ENCODE measurements around the gene SPTB.

SPTB gene

DNA sequence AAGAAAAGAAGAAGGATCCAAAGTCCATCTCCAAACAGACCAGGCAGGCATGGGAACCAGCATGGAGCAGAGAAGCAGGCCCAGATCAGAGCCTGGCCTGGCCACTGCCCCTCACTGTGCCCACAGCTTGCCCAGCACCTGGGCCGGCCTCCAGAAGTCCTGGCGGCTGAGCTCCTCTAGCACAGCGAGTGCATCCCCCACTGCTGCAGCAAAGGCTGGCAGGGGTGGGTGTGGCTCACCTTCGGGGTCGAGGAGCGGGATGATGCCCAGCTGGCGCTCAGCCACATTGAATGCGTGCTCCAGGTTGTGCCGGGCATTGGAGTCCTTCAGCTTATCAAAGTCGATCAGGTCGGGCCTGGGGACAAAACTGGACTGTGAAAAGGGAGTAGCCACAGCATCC lies 78.7 kb downstream of the SPTB start:
- peaks cover 4% of the 10 kb centered on the region for H3K27me3 ChIP-seq (ENCODE audit: insufficient read depth, low read length)
- no peak overlapping the region for H3K4me3 ChIP-seq (ENCODE audit: low read length)
- no peaks in the 10 kb centered on the region for H3K9me3 ChIP-seq (ENCODE audit: low read length)

GRCh38 chr14:64800000-64800399 lies 79.7 kb downstream of the SPTB start:
- no peak overlapping the region for H2AFZ ChIP-seq (ENCODE audit: low read depth, low read length)
- peaks cover 8% of the 10 kb centered on the region for H3K27me3 ChIP-seq (ENCODE audit: insufficient read depth, low read length)
- H3K9me3 ChIP-seq (ENCODE audit: low read length), result no peaks in the 10 kb centered on the region
- H3K4me1 ChIP-seq (ENCODE audit: insufficient read depth, low read length), result no peaks in the 10 kb centered on the region
- H3K4me3 ChIP-seq (ENCODE audit: low read length), result no peak overlapping the region
- no peaks in the 10 kb centered on the region for H3K36me3 ChIP-seq (ENCODE audit: insufficient read depth, low read length)

More for the DNA sequence above, 78.7 kb downstream of the SPTB start:
- Histone ChIP-seq H3K36me3 (ENCODE audit: insufficient read depth, low read length) (no peaks in the 10 kb centered on the region), H3K4me1 (ENCODE audit: insufficient read depth, low read length) (no peaks in the 10 kb centered on the region), H2AFZ (ENCODE audit: low read depth, low read length) (no peak overlapping the region)

GRCh38 chr14:64799555-64799954 lies 80.2 kb downstream of the SPTB start:
- H2AFZ ChIP-seq (ENCODE audit: low read depth, low read length), result no peak overlapping the region

DNA sequence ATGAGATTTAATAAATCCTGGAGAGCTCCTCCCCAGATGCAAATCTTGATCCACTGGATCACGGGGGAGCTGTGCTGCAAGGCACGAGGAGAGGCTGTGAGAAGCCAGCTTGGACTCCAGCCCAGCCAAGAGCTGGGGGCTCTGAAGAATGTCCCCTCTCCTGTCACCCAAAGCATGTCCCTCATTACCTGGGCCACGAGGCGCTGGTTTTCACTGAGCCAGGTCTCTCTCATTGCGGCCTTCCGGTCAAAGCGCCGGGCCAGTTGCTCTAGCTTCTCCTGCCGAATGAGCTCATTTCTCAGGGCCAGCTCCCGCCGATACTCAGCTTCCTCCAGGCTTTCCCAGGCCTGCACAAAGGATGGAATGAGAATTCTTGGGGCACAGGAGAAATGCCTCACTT lies 83.3 kb downstream of the SPTB start:
- H3K27me3 ChIP-seq (ENCODE audit: insufficient read depth, low read length), result peaks cover 10% of the 10 kb centered on the region
- H3K4me1 ChIP-seq (ENCODE audit: insufficient read depth, low read length), result no peaks in the 10 kb centered on the region
- no peaks in the 10 kb centered on the region for H3K36me3 ChIP-seq (ENCODE audit: insufficient read depth, low read length)
- H3K4me3 ChIP-seq (ENCODE audit: low read length), result no peak overlapping the region
- H2AFZ ChIP-seq (ENCODE audit: low read depth, low read length), result no peak overlapping the region
- H3K9me3 ChIP-seq (ENCODE audit: low read length), result no peaks in the 10 kb centered on the region

More at GRCh38 chr14:64799555-64799954, 80.2 kb downstream of the SPTB start:
- H3K36me3 ChIP-seq (ENCODE audit: insufficient read depth, low read length), result no peaks in the 10 kb centered on the region
- H3K4me1 ChIP-seq (ENCODE audit: insufficient read depth, low read length), result no peaks in the 10 kb centered on the region
- H3K4me3 ChIP-seq (ENCODE audit: low read length), result no peak overlapping the region
- peaks cover 8% of the 10 kb centered on the region for H3K27me3 ChIP-seq (ENCODE audit: insufficient read depth, low read length)
- H3K9me3 ChIP-seq (ENCODE audit: low read length), result no peaks in the 10 kb centered on the region

- Histone ChIP-seq H3K4me1 (ENCODE audit: insufficient read depth, low read length) (no peaks in the 10 kb centered on the region), H2AFZ (ENCODE audit: low read depth, low read length) (no peak overlapping the region), H3K4me3 (ENCODE audit: low read length) (no peak overlapping the region), H3K9me3 (ENCODE audit: low read length) (no peaks in the 10 kb centered on the region), H3K27me3 (ENCODE audit: insufficient read depth, low read length) (peaks cover 10% of the 10 kb centered on the region), H3K36me3 (ENCODE audit: insufficient read depth, low read length) (no peaks in the 10 kb centered on the region)
These were observed 83.8 kb downstream of the SPTB start for GRCh38 chr14:64795921-64796320.

DNA sequence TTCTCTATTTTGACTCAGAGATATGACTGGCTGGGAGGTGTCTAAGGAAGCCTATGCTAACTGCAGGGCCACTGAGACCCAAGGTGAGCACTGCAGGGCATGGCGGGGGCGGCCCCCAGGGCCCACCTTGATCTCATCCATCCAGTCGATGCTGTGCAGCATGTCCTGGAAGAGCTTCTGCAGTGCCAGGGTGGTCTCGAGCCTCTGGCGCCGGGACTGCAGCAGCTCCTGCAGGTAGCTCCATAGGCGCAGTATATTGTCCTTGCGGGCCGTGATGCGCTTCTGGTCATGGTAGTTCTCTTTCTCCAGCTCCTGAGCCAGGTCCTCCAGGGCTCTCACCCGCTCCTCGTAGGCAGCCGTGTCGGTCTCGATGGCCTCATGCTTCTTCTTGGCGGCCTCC lies 84.5 kb downstream of the SPTB start:
- Histone ChIP-seq H3K4me1 (ENCODE audit: insufficient read depth, low read length) (no peaks in the 10 kb centered on the region), H2AFZ (ENCODE audit: low read depth, low read length) (no peak overlapping the region), H3K4me3 (ENCODE audit: low read length) (no peak overlapping the region), H3K27me3 (ENCODE audit: insufficient read depth, low read length) (peaks cover 10% of the 10 kb centered on the region), H3K36me3 (ENCODE audit: insufficient read depth, low read length) (no peaks in the 10 kb centered on the region), H3K9me3 (ENCODE audit: low read length) (no peaks in the 10 kb centered on the region)

DNA sequence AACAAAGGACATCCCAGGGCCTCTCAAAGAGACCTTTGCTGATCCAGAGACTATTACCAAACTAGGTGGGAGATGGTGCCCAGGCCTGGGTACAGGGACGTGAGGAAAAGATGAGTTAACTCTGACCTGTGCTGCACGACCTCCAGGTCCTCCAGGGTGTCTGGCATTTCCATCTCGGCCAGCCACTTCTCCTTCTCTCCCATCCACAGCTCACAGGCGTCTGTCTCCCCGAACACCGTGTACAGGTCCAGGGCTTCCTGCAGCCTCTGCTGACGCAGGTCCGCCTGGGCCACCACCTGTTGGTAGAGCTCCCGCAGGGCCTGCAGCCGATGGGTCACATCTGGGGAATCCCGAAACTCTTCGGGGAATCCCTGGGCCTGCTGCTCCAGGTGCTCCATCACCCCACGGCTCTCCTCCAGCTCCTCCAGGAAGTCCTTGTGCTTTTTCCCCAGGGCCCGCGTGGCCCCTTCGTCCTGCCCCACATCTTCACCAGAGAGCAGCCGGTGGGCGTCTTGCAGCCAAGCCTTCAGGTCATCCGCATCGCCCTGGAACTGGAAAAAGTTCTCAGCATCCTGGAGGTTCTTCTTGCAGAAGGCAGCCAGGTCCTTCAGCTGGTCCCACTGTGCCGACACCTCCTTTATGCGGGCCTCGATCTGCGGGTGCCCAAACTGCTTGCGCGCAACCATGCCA lies 86.7 kb downstream of the SPTB start:
- Histone ChIP-seq H3K4me1 (ENCODE audit: insufficient read depth, low read length) (no peaks in the 10 kb centered on the region), H2AFZ (ENCODE audit: low read depth, low read length) (no peak overlapping the region), H3K27me3 (ENCODE audit: insufficient read depth, low read length) (peaks cover 10% of the 10 kb centered on the region), H3K36me3 (ENCODE audit: insufficient read depth, low read length) (no peaks in the 10 kb centered on the region), H3K4me3 (ENCODE audit: low read length) (no peak overlapping the region), H3K9me3 (ENCODE audit: low read length) (no peaks in the 10 kb centered on the region)

- H3K4me3 ChIP-seq (ENCODE audit: low read length), result no peak overlapping the region
- peaks cover 10% of the 10 kb centered on the region for H3K27me3 ChIP-seq (ENCODE audit: insufficient read depth, low read length)
- no peaks in the 10 kb centered on the region for H3K4me1 ChIP-seq (ENCODE audit: insufficient read depth, low read length)
- no peaks in the 10 kb centered on the region for H3K9me3 ChIP-seq (ENCODE audit: low read length)
- no peak overlapping the region for H2AFZ ChIP-seq (ENCODE audit: low read depth, low read length)
- no peaks in the 10 kb centered on the region for H3K36me3 ChIP-seq (ENCODE audit: insufficient read depth, low read length)
These were observed 87.5 kb downstream of the SPTB start for GRCh38 chr14:64792231-64792630.

DNA sequence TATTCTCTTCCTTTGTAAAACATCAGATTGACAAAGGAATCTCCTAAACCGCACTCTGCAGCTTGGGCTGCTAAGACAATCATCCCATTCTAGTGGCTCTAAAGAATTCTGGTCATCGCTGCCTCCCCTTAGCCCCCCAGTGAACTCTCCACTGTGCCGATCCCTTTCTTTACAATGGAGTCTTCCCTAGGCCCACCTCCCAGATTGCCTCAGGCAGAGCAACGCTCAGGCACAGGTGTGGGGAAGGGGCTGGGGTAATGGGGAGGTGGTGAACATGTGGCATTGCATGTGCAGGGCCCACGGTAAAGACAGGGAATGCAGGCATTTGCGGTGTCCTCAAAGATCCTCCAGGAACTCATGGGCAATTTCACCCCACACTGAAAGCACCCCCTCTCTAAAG lies 89.2 kb downstream of the SPTB start:
- H3K4me1 ChIP-seq (ENCODE audit: insufficient read depth, low read length), result no peaks in the 10 kb centered on the region
- H2AFZ ChIP-seq (ENCODE audit: low read depth, low read length), result no peak overlapping the region
- H3K4me3 ChIP-seq (ENCODE audit: low read length), result no peak overlapping the region
- peaks cover 8% of the 10 kb centered on the region for H3K27me3 ChIP-seq (ENCODE audit: insufficient read depth, low read length)
- H3K36me3 ChIP-seq (ENCODE audit: insufficient read depth, low read length), result no peaks in the 10 kb centered on the region
- H3K9me3 ChIP-seq (ENCODE audit: low read length), result no peaks in the 10 kb centered on the region

GRCh38 chr14:64789696-64790095 lies 90.0 kb downstream of the SPTB start:
- H3K4me1 ChIP-seq (ENCODE audit: insufficient read depth, low read length), result no peaks in the 10 kb centered on the region
- H3K36me3 ChIP-seq (ENCODE audit: insufficient read depth, low read length), result no peaks in the 10 kb centered on the region
- no peak overlapping the region for H3K4me3 ChIP-seq (ENCODE audit: low read length)
- peaks cover 5% of the 10 kb centered on the region for H3K27me3 ChIP-seq (ENCODE audit: insufficient read depth, low read length)
- H3K9me3 ChIP-seq (ENCODE audit: low read length), result no peaks in the 10 kb centered on the region
- H2AFZ ChIP-seq (ENCODE audit: low read depth, low read length), result no peak overlapping the region

GRCh38 chr14:64788706-64789105 lies 91.0 kb downstream of the SPTB start:
- Histone ChIP-seq H3K4me1 (ENCODE audit: insufficient read depth, low read length) (no peaks in the 10 kb centered on the region), H3K36me3 (ENCODE audit: insufficient read depth, low read length) (no peaks in the 10 kb centered on the region), H2AFZ (ENCODE audit: low read depth, low read length) (no peak overlapping the region), H3K4me3 (ENCODE audit: low read length) (no peak overlapping the region), H3K9me3 (ENCODE audit: low read length) (no peaks in the 10 kb centered on the region), H3K27me3 (ENCODE audit: insufficient read depth, low read length) (peaks cover 6% of the 10 kb centered on the region)

- H2AFZ ChIP-seq (ENCODE audit: low read depth, low read length), result no peak overlapping the region
- H3K27me3 ChIP-seq (ENCODE audit: insufficient read depth, low read length), result peaks cover 7% of the 10 kb centered on the region
- H3K9me3 ChIP-seq (ENCODE audit: low read length), result no peaks in the 10 kb centered on the region
- no peaks in the 10 kb centered on the region for H3K36me3 ChIP-seq (ENCODE audit: insufficient read depth, low read length)
- H3K4me1 ChIP-seq (ENCODE audit: insufficient read depth, low read length), result no peaks in the 10 kb centered on the region
- no peak overlapping the region for H3K4me3 ChIP-seq (ENCODE audit: low read length)
These were observed 92.1 kb downstream of the SPTB start for GRCh38 chr14:64787619-64788018.

- Histone ChIP-seq H3K9me3 (ENCODE audit: low read length) (no peaks in the 10 kb centered on the region), H3K4me1 (ENCODE audit: insufficient read depth, low read length) (no peaks in the 10 kb centered on the region), H3K36me3 (ENCODE audit: insufficient read depth, low read length) (no peaks in the 10 kb centered on the region)
These were observed 93.2 kb downstream of the SPTB start for GRCh38 chr14:64786296-64787149.

More at GRCh38 chr14:64786296-64787149, 93.2 kb downstream of the SPTB start:
- Histone ChIP-seq H3K4me3 (ENCODE audit: low read length) (no peak overlapping the region), H2AFZ (ENCODE audit: low read depth, low read length) (no peak overlapping the region), H3K27me3 (ENCODE audit: insufficient read depth, low read length) (peaks cover 2% of the 10 kb centered on the region)

Measured in neuron (in vitro differentiated cells).